ENCODE data around the gene HSPA9. TPM values are rescaled to one million over a fixed set of nuclear protein-coding genes. Genes with fewer than 3 reads are reported as not detected.

HSPA9 gene
- total and polyA plus RNA-seq, 10 of the 15 experiments (the other 5 are each of a cell fraction or from before 2014, with no cell fraction given), result 145 to 455 (median 343) TPM

DNA sequence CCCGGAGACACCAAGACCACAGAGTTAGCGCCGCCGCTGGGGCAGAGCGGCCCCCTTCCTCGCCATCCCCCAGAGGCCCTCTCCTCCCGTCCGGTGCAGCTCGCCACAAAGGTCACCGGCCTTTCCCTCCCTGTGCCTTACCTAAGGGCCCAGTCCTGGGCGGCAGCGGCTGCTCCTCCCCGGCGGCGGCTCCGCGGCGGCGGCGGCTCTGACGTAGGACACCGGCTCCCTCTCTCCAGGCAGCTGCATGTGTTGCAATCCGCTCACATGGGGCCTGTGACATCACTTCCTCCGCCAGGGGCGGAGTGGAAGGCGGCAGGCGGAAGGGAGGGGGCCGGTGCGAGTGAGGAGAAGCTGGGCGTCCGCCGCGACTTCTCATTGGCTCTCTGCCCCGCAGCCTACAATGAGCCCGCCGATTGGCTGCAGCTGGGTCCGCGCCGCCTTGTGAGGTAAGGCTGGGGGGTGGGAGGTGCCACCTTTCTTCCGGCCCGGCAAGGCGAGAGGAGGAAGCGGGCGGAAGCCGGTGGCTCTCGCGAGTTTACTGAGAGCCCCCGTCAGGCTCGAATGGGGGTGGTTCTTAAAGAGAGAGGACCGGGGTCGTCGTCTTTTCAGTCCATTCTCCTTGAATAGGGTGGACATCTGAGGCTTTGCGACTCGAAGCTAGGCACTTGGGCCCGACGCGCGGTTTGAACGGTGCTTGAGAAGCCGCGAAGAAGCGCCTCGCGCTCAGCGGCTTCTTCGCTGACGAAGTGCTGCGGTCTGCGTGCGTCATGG lies 32.1 kb downstream of the HSPA9 start, which contains the start of gene ETF1 (continued):
- TF ChIP-seq, protein P1, sequence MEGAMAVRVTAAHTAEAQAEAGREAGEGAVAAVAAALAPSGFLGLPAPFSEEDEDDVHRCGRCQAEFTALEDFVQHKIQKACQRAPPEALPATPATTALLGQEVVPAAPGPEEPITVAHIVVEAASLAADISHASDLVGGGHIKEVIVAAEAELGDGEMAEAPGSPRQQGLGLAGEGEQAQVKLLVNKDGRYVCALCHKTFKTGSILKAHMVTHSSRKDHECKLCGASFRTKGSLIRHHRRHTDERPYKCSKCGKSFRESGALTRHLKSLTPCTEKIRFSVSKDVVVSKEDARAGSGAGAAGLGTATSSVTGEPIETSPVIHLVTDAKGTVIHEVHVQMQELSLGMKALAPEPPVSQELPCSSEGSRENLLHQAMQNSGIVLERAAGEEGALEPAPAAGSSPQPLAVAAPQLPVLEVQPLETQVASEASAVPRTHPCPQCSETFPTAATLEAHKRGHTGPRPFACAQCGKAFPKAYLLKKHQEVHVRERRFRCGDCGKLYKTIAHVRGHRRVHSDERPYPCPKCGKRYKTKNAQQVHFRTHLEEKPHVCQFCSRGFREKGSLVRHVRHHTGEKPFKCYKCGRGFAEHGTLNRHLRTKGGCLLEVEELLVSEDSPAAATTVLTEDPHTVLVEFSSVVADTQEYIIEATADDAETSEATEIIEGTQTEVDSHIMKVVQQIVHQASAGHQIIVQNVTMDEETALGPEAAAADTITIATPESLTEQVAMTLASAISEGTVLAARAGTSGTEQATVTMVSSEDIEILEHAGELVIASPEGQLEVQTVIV (IDR thresholded peaks at IDR 0.05; ENCODE audit: borderline replicate concordance, partially characterized antibody), result peak; percentile 77
- TF ChIP-seq ZSCAN29 (IDR thresholded peaks at IDR 0.05) (no peak), NFYA (IDR thresholded peaks at IDR 0.05; ENCODE audit: borderline replicate concordance, low read depth, low read length) (no peak), NR2C2 (IDR thresholded peaks at IDR 0.05; ENCODE audit: borderline replicate concordance, control insufficient read depth, insufficient read length, low read depth) (no peak), MXI1 (IDR thresholded peaks at IDR 0.05; ENCODE audit: low read depth, low read length) (peak; percentile 91), NBN (IDR thresholded peaks at IDR 0.05) (peak; percentile 90), RFX5 (IDR thresholded peaks at IDR 0.05; ENCODE audit: low read depth, low read length) (peak; percentile 65), KDM1A (IDR thresholded peaks at IDR 0.05; ENCODE audit: borderline replicate concordance) (no peak), SIX5 (IDR thresholded peaks at IDR 0.05; ENCODE audit: low read depth, low read length, severe bottlenecking) (peak; percentile 34), RAD51 (IDR thresholded peaks at IDR 0.05) (peak; percentile 75), PAX5 (IDR thresholded peaks at IDR 0.05; ENCODE audit: borderline replicate concordance, low read depth, low read length) (0 out of 2 replicates have a peak, but pooled peaks have one; percentile 60), IKZF2 (IDR thresholded peaks at IDR 0.05) (peak; percentile 37 to 42; a peak in 1 of 4 replicates), ZBTB40 (IDR thresholded peaks at IDR 0.05; ENCODE audit: borderline replicate concordance) (peak; percentile 95), SMAD5 (IDR thresholded peaks at IDR 0.05; ENCODE audit: low read depth) (peak; percentile 59), IKZF1 (conservative IDR thresholded peaks at IDR 0.05) (peak; percentile 77), POLR2AphosphoS2 (IDR thresholded peaks at IDR 0.05; ENCODE audit: low read depth, low read length) (0 out of 2 replicates have a peak, but pooled peaks have one; percentile 17), TCF7 (IDR thresholded peaks at IDR 0.05; ENCODE audit: borderline replicate concordance) (no peak), MEF2B (IDR thresholded peaks at IDR 0.05; ENCODE audit: partially characterized antibody, poor library complexity, severe bottlenecking) (peak; percentile 5), JUNB (IDR thresholded peaks at IDR 0.05) (no peak), SRF (IDR thresholded peaks at IDR 0.05; ENCODE audit: low read depth in 2 of 2, low read length in 2 of 2) (peak; percentile 14 to 24; a peak in 1 of 4 replicates), CBFB (IDR thresholded peaks at IDR 0.05; ENCODE audit: low read depth) (peak; percentile 81; the same call in 1 of the 2 replicates)
- TF ChIP-seq, protein P2, sequence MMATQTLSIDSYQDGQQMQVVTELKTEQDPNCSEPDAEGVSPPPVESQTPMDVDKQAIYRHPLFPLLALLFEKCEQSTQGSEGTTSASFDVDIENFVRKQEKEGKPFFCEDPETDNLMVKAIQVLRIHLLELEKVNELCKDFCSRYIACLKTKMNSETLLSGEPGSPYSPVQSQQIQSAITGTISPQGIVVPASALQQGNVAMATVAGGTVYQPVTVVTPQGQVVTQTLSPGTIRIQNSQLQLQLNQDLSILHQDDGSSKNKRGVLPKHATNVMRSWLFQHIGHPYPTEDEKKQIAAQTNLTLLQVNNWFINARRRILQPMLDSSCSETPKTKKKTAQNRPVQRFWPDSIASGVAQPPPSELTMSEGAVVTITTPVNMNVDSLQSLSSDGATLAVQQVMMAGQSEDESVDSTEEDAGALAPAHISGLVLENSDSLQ (IDR thresholded peaks at IDR 0.05), result peak; percentile 67
